BLaER1 treated with 17β-estradiol and CSF1 and Interleukin-3, amounts not matched to agents 10 nM and 100 nM (cell line): ENCODE data around the gene UPK1B.
"Not testable (repeated sequence)": the region's sequence is repeated elsewhere in the genome, so short reads cannot be mapped to it uniquely, and the experiment has no call there.

Source experiments
- H3K27ac ChIP-seq, 11 experiments: shearing (Covaris generic); formaldehyde crosslinking; 2 replicates each; pipeline ENCODE4 v1.8.1; 2022
- H3K27me3 ChIP-seq, 11 experiments: shearing (Covaris generic); formaldehyde crosslinking; 2 replicates each; pipeline ENCODE4 v1.8.1; 2022
- H3K36me3 ChIP-seq, 11 experiments: shearing (Covaris generic); formaldehyde crosslinking; 2 replicates each; pipeline ENCODE4 v1.8.1; 2022
- H3K4me1 ChIP-seq, 10 experiments: shearing (Covaris generic); formaldehyde crosslinking; 2 replicates each; pipeline ENCODE4 v1.8.1; 2022
- H3K4me2 ChIP-seq, 11 experiments: shearing (Covaris generic); formaldehyde crosslinking; 2 replicates each; pipeline ENCODE4 v1.8.1; 2022
- H3K4me3 ChIP-seq, 10 experiments: shearing (Covaris generic); formaldehyde crosslinking; 2 replicates each; pipeline ENCODE4 v1.8.1; 2022
- H3K9ac ChIP-seq, 11 experiments: shearing (Covaris generic); formaldehyde crosslinking; 2 replicates each; pipeline ENCODE4 v1.8.1; 2022
- H3K9me3 ChIP-seq, 11 experiments: shearing (Covaris generic); formaldehyde crosslinking; replicated peaks in 1 of 11; 2 replicates each; pipeline ENCODE4 v1.8.1; 2022
- H4K20me1 ChIP-seq, 11 experiments: shearing (Covaris generic); formaldehyde crosslinking; 2 replicates each; pipeline ENCODE4 v1.8.1; 2022
- Cebpa-rat ChIP-seq, 11 experiments: shearing (Covaris generic); IDR thresholded peaks; 2 replicates each; pipeline ENCODE4 v1.8.1; 2022

Gene UPK1B

GRCh38 chr3:119238363-119238762 is 65.0 kb downstream of the UPK1B start:
- no peaks in the 10 kb centered on the region for H3K27me3 ChIP-seq
- peak overlapping the region in 7 of 11 experiments; percentile 11 to 97 (median 89); a peak in 10 of 22 replicates for H3K4me2 ChIP-seq
- H3K4me3 ChIP-seq, result 0 out of 20 replicates have a peak overlapping the region, but pooled peaks of 1 of the 10 experiments have one; percentile 70
- H3K9ac ChIP-seq, result peak overlapping the region in 2 of 11 experiments; percentile 13 to 29; a peak in 1 of 22 replicates
- peaks cover 0 to 10% (median 8%) of the 10 kb centered on the region in 11 experiments; a peak in 13 of 22 replicates for H3K9me3 ChIP-seq
- peaks cover 0 to 10% (median 0%) of the 10 kb centered on the region in 11 experiments; a peak in 7 of 22 replicates for H4K20me1 ChIP-seq
- H3K4me1 ChIP-seq, result peaks cover 25 to 52% (median 46%) of the 10 kb centered on the region in 10 experiments
- peaks cover 31 to 41% (median 35%) of the 10 kb centered on the region in 11 experiments for H3K36me3 ChIP-seq
- TF ChIP-seq Cebpa-rat (IDR thresholded peaks at IDR 0.05), result no peak
- H3K27ac ChIP-seq, result no peak overlapping the region

GRCh38 chr3:119239206-119239820 is 65.9 kb downstream of the UPK1B start:
- peaks cover 22 to 32% (median 26%) of the 10 kb centered on the region in 11 experiments; a peak in 21 of 22 replicates for H3K36me3 ChIP-seq
- H3K4me2 ChIP-seq, result peak overlapping the region; percentile 73 to 97 (median 89)
- peaks cover 0 to 10% (median 0%) of the 10 kb centered on the region in 11 experiments; a peak in 7 of 22 replicates for H4K20me1 ChIP-seq
- peak overlapping the region; percentile 87 to 98 (median 90); a peak in 21 of 22 replicates for H3K9ac ChIP-seq
- no peak for TF ChIP-seq Cebpa-rat (IDR thresholded peaks at IDR 0.05)
- H3K4me1 ChIP-seq, result peaks cover 25 to 52% (median 45%) of the 10 kb centered on the region in 10 experiments
- peak overlapping the region in 8 of 11 experiments; percentile 82 to 95 (median 87); a peak in 9 of 22 replicates for H3K27ac ChIP-seq
- H3K4me3 ChIP-seq, result peak overlapping the region; percentile 67 to 93 (median 82)
- H3K9me3 ChIP-seq, result peaks cover 0 to 10% (median 8%) of the 10 kb centered on the region in 11 experiments; a peak in 13 of 22 replicates
- no peaks in the 10 kb centered on the region for H3K27me3 ChIP-seq

GRCh38 chr3:119240101-119240590 is 66.7 kb downstream of the UPK1B start:
- peaks cover 0 to 10% (median 0%) of the 10 kb centered on the region in 11 experiments; a peak in 7 of 22 replicates for H4K20me1 ChIP-seq
- H3K27me3 ChIP-seq, result no peaks in the 10 kb centered on the region
- H3K4me1 ChIP-seq, result peaks cover 23 to 46% (median 39%) of the 10 kb centered on the region in 10 experiments
- H3K36me3 ChIP-seq, result peaks cover 16 to 24% (median 20%) of the 10 kb centered on the region in 11 experiments; a peak in 21 of 22 replicates
- no peak for TF ChIP-seq Cebpa-rat (IDR thresholded peaks at IDR 0.05)
- H3K9me3 ChIP-seq, result peaks cover 0 to 12% (median 8%) of the 10 kb centered on the region in 11 experiments; a peak in 13 of 22 replicates
- peak overlapping the region; percentile 73 to 97 (median 89) for H3K4me2 ChIP-seq
- peak overlapping the region; percentile 79 to 95 (median 86) for H3K27ac ChIP-seq
- peak overlapping the region; percentile 87 to 98 (median 90) for H3K9ac ChIP-seq
- peak overlapping the region; percentile 67 to 93 (median 82) for H3K4me3 ChIP-seq

- no peak for TF ChIP-seq Cebpa-rat (IDR thresholded peaks at IDR 0.05)
Observed at GRCh38 chr3:119240591-119241434, 67.4 kb downstream of the UPK1B start, which contains the start of gene B4GALT4. Gene B4GALT4 (minus strand): TSS chr3:119240878. CDS start chr3:119230099, 10,779 bp downstream.

GRCh38 chr3:119242387-119243057 is 69.1 kb downstream of the UPK1B start:
- not testable (repeated sequence) for H3K4me3 ChIP-seq, H3K9ac ChIP-seq, H3K36me3 ChIP-seq, H3K27me3 ChIP-seq, H3K27ac ChIP-seq, H3K4me2 ChIP-seq, H4K20me1 ChIP-seq
- Histone ChIP-seq H3K4me1 (peaks cover 10 to 28% (median 20%) of the 10 kb centered on the region in 10 experiments), H3K9me3 (peaks cover 4 to 18% (median 9%) of the 10 kb centered on the region in 11 experiments; a peak in 19 of 22 replicates)

More at GRCh38 chr3:119240591-119241434, 67.4 kb downstream of the UPK1B start, which contains the start of gene B4GALT4:
- Histone ChIP-seq H3K9ac (peak within 1 kb of the TSS; percentile 87 to 98 (median 90)), H3K27me3 (no peaks in the 10 kb centered on the region), H3K27ac (peak within 1 kb of the TSS; percentile 79 to 95 (median 86)), H3K36me3 (peaks cover 9 to 17% (median 13%) of the 10 kb centered on the region in 11 experiments; a peak in 21 of 22 replicates), H4K20me1 (peaks cover 0 to 10% (median 0%) of the 10 kb centered on the region in 11 experiments; a peak in 7 of 22 replicates), H3K9me3 (peaks cover 0 to 14% (median 8%) of the 10 kb centered on the region in 11 experiments; a peak in 13 of 22 replicates), H3K4me2 (peak within 1 kb of the TSS; percentile 73 to 97 (median 89)), H3K4me1 (peaks cover 18 to 40% (median 32%) of the 10 kb centered on the region in 10 experiments), H3K4me3 (peak within 1 kb of the TSS; percentile 67 to 93 (median 82))

- Histone ChIP-seq H3K9me3 (peaks cover 10 to 24% (median 14%) of the 10 kb centered on the region in 11 experiments; a peak in 21 of 22 replicates), H3K4me1 (peaks cover 10 to 25% (median 20%) of the 10 kb centered on the region in 10 experiments)
- not testable (repeated sequence) for H3K27ac ChIP-seq, H4K20me1 ChIP-seq, H3K4me3 ChIP-seq, H3K27me3 ChIP-seq, H3K4me2 ChIP-seq, H3K36me3 ChIP-seq, H3K9ac ChIP-seq
Observed at GRCh38 chr3:119243058-119243529, 69.7 kb downstream of the UPK1B start.

- no peak for TF ChIP-seq Cebpa-rat (IDR thresholded peaks at IDR 0.05)
- H3K9ac ChIP-seq, result no peak overlapping the region
- H3K4me2 ChIP-seq, result no peak overlapping the region
- H3K27me3 ChIP-seq, result no peaks in the 10 kb centered on the region
- H3K4me1 ChIP-seq, result peaks cover 8 to 22% (median 17%) of the 10 kb centered on the region in 10 experiments
- no peaks in the 10 kb centered on the region for H3K36me3 ChIP-seq
- no peak overlapping the region for H3K4me3 ChIP-seq
- peaks cover 0 to 9% (median 0%) of the 10 kb centered on the region in 11 experiments; a peak in 7 of 22 replicates for H4K20me1 ChIP-seq
- H3K27ac ChIP-seq, result no peak overlapping the region
- peaks cover 16 to 30% (median 20%) of the 10 kb centered on the region in 11 experiments; a peak in 21 of 22 replicates for H3K9me3 ChIP-seq
Observed at GRCh38 chr3:119243712-119244111, 70.3 kb downstream of the UPK1B start.

- H3K36me3 ChIP-seq, result no peaks in the 10 kb centered on the region
- no peak overlapping the region for H3K27ac ChIP-seq
- no peak for TF ChIP-seq Cebpa-rat (IDR thresholded peaks at IDR 0.05)
- H3K4me1 ChIP-seq, result peaks cover 0 to 7% (median 5%) of the 10 kb centered on the region in 10 experiments; a peak in 5 of 20 replicates
- no peak overlapping the region for H3K9ac ChIP-seq
- peaks cover 18 to 31% (median 21%) of the 10 kb centered on the region in 11 experiments; a peak in 21 of 22 replicates for H3K9me3 ChIP-seq
- no peaks in the 10 kb centered on the region for H4K20me1 ChIP-seq
- H3K4me2 ChIP-seq, result no peak overlapping the region
- H3K4me3 ChIP-seq, result no peak overlapping the region
- no peaks in the 10 kb centered on the region for H3K27me3 ChIP-seq
Observed at GRCh38 chr3:119245778-119246177, 72.4 kb downstream of the UPK1B start.
